HCT116 (cell line): ENCODE measurements around the gene OR6A2. TPM values are rescaled to one million over a fixed set of nuclear protein-coding genes. Genes with fewer than 3 reads are reported as not detected.

Experiments
- ATAC-seq: fragments of 200-7000 bp; cut with Tn5 transposase; 2 replicates; pipeline ENCODE4 v1.9.1; 2020; ENCODE audit warnings: mild to moderate bottlenecking, moderate library complexity
- BruUV-seq: library from RNA; stranded (reverse); fragments of 400-500 nt; replicated peaks from 2 replicates; lab custom pipeline; 2021; lab: Mats Ljungman, UMichigan
- CTCF ChIA-PET: fragments of 300-600 bp; sonication (Branson Sonifier 250); formaldehyde crosslinking; loops from one replicate; lab custom pipeline; 2021; ENCODE audit warnings: antibody characterized with exemption; lab: Charles Lee
- POLR2A ChIA-PET: fragments of 300-600, 350-600 bp; sonication (Branson Sonifier 250); formaldehyde crosslinking; loops from one replicate; lab custom pipeline; 2021; ENCODE audit warnings: antibody characterized with exemption; lab: Charles Lee
- RAD21 ChIA-PET, 2 experiments: fragments of 300-600 bp; sonication (Branson Sonifier 250); formaldehyde crosslinking; loops; one replicate each; lab custom pipeline; 2023; ENCODE audit warnings: low total read pairs in 2 of 2; ENCODE audit not compliant: uncharacterized antibody in 2 of 2, unreplicated experiment in 2 of 2, low non-redundant PET in 1 of 2; lab: Charles Lee
- DNase-seq: peaks from one replicate; pipeline ENCODE4 v3.0.0-alpha.2; 2010; ENCODE audit warnings: low read depth, low spot score
- H2AFZ ChIP-seq: fragments of 200-600 bp; shearing (Covaris generic), sonication (generic); 2 replicates; pipeline ENCODE4 v1.6.1; 2017; ENCODE audit warnings: low read depth, mixed run types, mixed read lengths, antibody characterized with exemption, low read length; ENCODE audit not compliant: poor library complexity, severe bottlenecking
- H3K27ac ChIP-seq: 2 replicates; pipeline ENCODE4 v1.5.1; 2012; ENCODE audit warnings: low read depth, low read length
- H3K27me3 ChIP-seq: fragments of 200-600 bp; sonication (generic); 2 replicates; pipeline ENCODE4 v1.6.1; 2016; ENCODE audit warnings: mixed run types, low read length, mixed read lengths; ENCODE audit not compliant: insufficient read depth
- H3K36me3 ChIP-seq, 2 experiments: fragments of 200-500 bp in 1 of 2; fragments of 200-600 bp in 1 of 2; sonication (Bioruptor generic) in 1 of 2; sonication (generic) in 1 of 2; 2 replicates each; pipeline versions ENCODE4 v1.5.1 to v1.6.1; 2014 to 2016; ENCODE audit warnings: low read length in 2 of 2, inconsistent platforms in 1 of 2, mixed read lengths in 1 of 2, mixed run types in 1 of 2; ENCODE audit not compliant: insufficient read depth in 2 of 2, control insufficient read depth in 1 of 2
- H3K4me1 ChIP-seq, 2 experiments: fragments of 200-600 bp in 1 of 2; sonication (generic) in 1 of 2; 2 replicates each; pipeline versions ENCODE4 v1.5.1 to v1.6.1; 2012 to 2017; ENCODE audit warnings: low read length in 2 of 2, inconsistent platforms in 1 of 2, mild to moderate bottlenecking in 1 of 2, mixed read lengths in 1 of 2, mixed run types in 1 of 2, moderate library complexity in 1 of 2; ENCODE audit not compliant: insufficient read depth in 2 of 2, control insufficient read depth in 1 of 2
- H3K4me2 ChIP-seq: fragments of 200-600 bp; sonication (generic); 2 replicates; pipeline ENCODE4 v1.6.1; 2017; ENCODE audit warnings: mixed run types, low read length, mixed read lengths
- H3K4me3 ChIP-seq, 2 experiments: fragments of 200-600 bp in 1 of 2; sonication (generic) in 1 of 2; replicated peaks in 1 of 2; 2 replicates each; pipeline ENCODE4 v1.5.1; 2011 to 2016; ENCODE audit warnings: low read length in 2 of 2, control low read depth in 1 of 2, low read depth in 1 of 2, mild to moderate bottlenecking in 1 of 2, mixed read lengths in 1 of 2, mixed run types in 1 of 2
- H3K79me2 ChIP-seq: fragments of 200-600 bp; sonication (generic); 2 replicates; pipeline ENCODE4 v1.6.1; 2017; ENCODE audit warnings: mild to moderate bottlenecking, mixed run types, low read length, moderate library complexity, mixed read lengths; ENCODE audit not compliant: insufficient read depth
- H3K9ac ChIP-seq: fragments of 200-600 bp; sonication (generic); 2 replicates; pipeline ENCODE4 v1.6.1; 2016; ENCODE audit warnings: low read length, mixed read lengths
- H3K9me2 ChIP-seq: fragments of 200-600 bp; sonication (generic), shearing (Covaris generic); 2 replicates; pipeline ENCODE4 v1.6.1; 2017; ENCODE audit warnings: mixed run types, mild to moderate bottlenecking, moderate library complexity; ENCODE audit not compliant: insufficient read depth
- H3K9me3 ChIP-seq, 2 experiments: fragments of 200-500 bp in 1 of 2; fragments of 200-600 bp in 1 of 2; sonication (Bioruptor generic) in 1 of 2; sonication (generic) in 1 of 2; 2 replicates each; pipeline ENCODE4 v1.6.1; 2014 to 2017; ENCODE audit warnings: low read length in 2 of 2, mixed read lengths in 2 of 2, inconsistent platforms in 1 of 2, low read depth in 1 of 2, mild to moderate bottlenecking in 1 of 2, mixed run types in 1 of 2, moderate library complexity in 1 of 2; ENCODE audit not compliant: control insufficient read depth in 1 of 2, insufficient read depth in 1 of 2
- H4K20me1 ChIP-seq: fragments of 200-600 bp; sonication (generic), shearing (Covaris generic); 2 replicates; pipeline ENCODE4 v1.6.1; 2017; ENCODE audit warnings: mixed run types, mild to moderate bottlenecking, moderate library complexity; ENCODE audit not compliant: insufficient read depth
- ATF3 ChIP-seq: IDR thresholded peaks from 2 replicates; pipeline ENCODE4 v1.6.1; 2012
- CTCF ChIP-seq, 3 experiments: fragments of 200-600 bp in 1 of 3; sonication (generic) in 1 of 3; IDR thresholded peaks in 2 of 3; conservative IDR thresholded peaks in 1 of 3; 2 replicates each; pipeline ENCODE4 v1.5.1; 2012 to 2017; ENCODE audit warnings: low read depth in 2 of 3, low read length in 2 of 3, antibody characterized with exemption in 1 of 3, borderline replicate concordance in 1 of 3, control low read depth in 1 of 3, mild to moderate bottlenecking in 1 of 3, mixed read lengths in 1 of 3, mixed run types in 1 of 3, moderate library complexity in 1 of 3; ENCODE audit not compliant: insufficient read depth in 1 of 3
- RAD21 ChIP-seq: IDR thresholded peaks from 2 replicates; pipeline ENCODE4 v1.6.1; 2012; ENCODE audit warnings: low read depth, mild to moderate bottlenecking
- TCF7L2 ChIP-seq: IDR thresholded peaks from 2 replicates; pipeline ENCODE4 v1.7.0; 2011; ENCODE audit warnings: borderline replicate concordance, inconsistent platforms; ENCODE audit not compliant: insufficient read depth, insufficient read length; ENCODE audit errors: extremely low read depth
- ZNF274 ChIP-seq: fragments of 200-500 bp; sonication (Bioruptor generic); IDR thresholded peaks from 2 replicates; pipeline ENCODE4 v1.6.1; 2014; ENCODE audit warnings: mild to moderate bottlenecking, low read depth, low read length, inconsistent platforms
- intact Hi-C: fragments of 100-400 bp; cut with micrococcal nuclease; formaldehyde crosslinking; loops from 2 replicates; pipeline ENCODE4 v1.10.0; 2022
- total RNA-seq: library from RNA; stranded (reverse); gene quantifications from one replicate; pipeline ENCODE4 v1.2.1, GENCODE V29; 2021; ENCODE audit not compliant: unreplicated experiment

Gene OR6A2
- total RNA-seq, 1 experiment from 2014 or later = 0.22 TPM

- Histone ChIP-seq H3K4me1 (no peaks in the 10 kb centered on the region), H3K36me3 (no peaks in the 10 kb centered on the region), H4K20me1 (no peaks in the 10 kb centered on the region), H3K4me2 (no peak within 1 kb of the TSS), H3K27me3 (peaks cover 23% of the 10 kb centered on the region), H3K27ac (no peak within 1 kb of the TSS), H3K9me3 (no peaks in the 10 kb centered on the region), H3K9me2 (no peaks in the 10 kb centered on the region), H3K4me3 (no peak within 1 kb of the TSS), H2AFZ (no peak within 1 kb of the TSS), H3K79me2 (no peaks in the 10 kb centered on the region), H3K9ac (no peak within 1 kb of the TSS)
- RAD21 ChIA-PET = no interaction called here
- no TSS peak for BruUV-seq
- no peak for TF ChIP-seq ZNF274
- no peak for TF ChIP-seq TCF7L2
- ATAC-seq (no peak), DNase-seq (no peak)
- CTCF ChIA-PET = interaction anchor here (1.3 to 2.1 kb wide), 2 partner anchors 18 to 40 kb away, joined by 3 to 7 read pairs; no protein-coding TSS in a partner anchor
- POLR2A ChIA-PET = no interaction called here
- intact Hi-C loops = no loop called here
Observed at GRCh38 chr11:6771926-6772893, 27.3 kb downstream of the OR6A2 start, which contains the start of gene OR2AG2. Gene OR2AG2, minus strand, starts transcription at chr11:6771976. Its CDS starts 3,019 bp downstream, at chr11:6768957.

- Histone ChIP-seq H2AFZ (no peak overlapping the region), H3K9me2 (no peaks in the 10 kb centered on the region), H3K79me2 (no peaks in the 10 kb centered on the region), H3K27ac (no peak overlapping the region)
- DNase-seq = peak; percentile 32
- TF ChIP-seq RAD21 (peak; percentile 60), CTCF (IDR thresholded peaks at IDR 0.05 in 2 of 3, conservative IDR thresholded peaks at IDR 0.05 in 1 of 3; ENCODE audit: borderline replicate concordance in 1 of 3, insufficient read depth in 1 of 3, low read depth in 2 of 3, low read length in 2 of 3) (peak; percentile 51 to 69 (median 61); a peak in 5 of 6 replicates), ATF3 (no peak)
- TF ChIP-seq, all 23 proteins: peak for 2
- CTCF ChIA-PET = interaction anchor here (0.7 to 1.8 kb wide), 10 partner anchors 8 to 378 kb away, joined by 3 to 11 read pairs (median 4); no protein-coding TSS in a partner anchor
- Histone ChIP-seq H3K4me1 (no peaks in the 10 kb centered on the region), H3K4me2 (no peak overlapping the region), H4K20me1 (no peaks in the 10 kb centered on the region), H3K36me3 (no peaks in the 10 kb centered on the region), H3K9me3 (no peaks in the 10 kb centered on the region), H3K27me3 (no peaks in the 10 kb centered on the region), H3K9ac (no peak overlapping the region), H3K4me3 (no peak overlapping the region)
- ATAC-seq = peak; percentile 89
- no TSS peak for BruUV-seq
- intact Hi-C loops = loop anchor here (1.0 to 10.0 kb wide), 3 partner anchors 54 to 687 kb away; no protein-coding TSS in a partner anchor
- RAD21 ChIA-PET = no interaction called here
- POLR2A ChIA-PET = no interaction called here
Observed at GRCh38 chr11:6757373-6757967, 42.0 kb downstream of the OR6A2 start.
